Suppressor macrophage (primary cell): ENCODE measurements around the gene ZNF275.
"Not testable (repeated sequence)": the region's sequence is repeated elsewhere in the genome, so short reads cannot be mapped to it uniquely, and the experiment has no call there.

Experiments
- DNase-seq, 4 experiments: peaks; one replicate each; pipeline ENCODE4 v3.0.0-alpha.2; 2020 to 2022
- total RNA-seq, 17 experiments: gene quantifications; one replicate each; lab custom pipeline; 2026; ENCODE audit warnings: mixed read lengths in 6 of 17, inconsistent platforms in 3 of 17; lab: John Stamatoyannopoulos, UW

ZNF275 gene
- total RNA-seq: 2.1 to 17.6 (median 6.7) reads per million in 17 experiments

- DNase-seq: peak; percentile 83 to 94 (median 88)
Observed at GRCh38 chrX:153333821-153334653, at the start of gene ZNF275. TSS of gene ZNF275 (plus strand) at chrX:153334153. CDS start at chrX:153336680, 2,527 bp downstream.

GRCh38 chrX:153285678-153286077 is 48.3 kb upstream of the ZNF275 start:
- DNase-seq: not testable (repeated sequence)

DNA sequence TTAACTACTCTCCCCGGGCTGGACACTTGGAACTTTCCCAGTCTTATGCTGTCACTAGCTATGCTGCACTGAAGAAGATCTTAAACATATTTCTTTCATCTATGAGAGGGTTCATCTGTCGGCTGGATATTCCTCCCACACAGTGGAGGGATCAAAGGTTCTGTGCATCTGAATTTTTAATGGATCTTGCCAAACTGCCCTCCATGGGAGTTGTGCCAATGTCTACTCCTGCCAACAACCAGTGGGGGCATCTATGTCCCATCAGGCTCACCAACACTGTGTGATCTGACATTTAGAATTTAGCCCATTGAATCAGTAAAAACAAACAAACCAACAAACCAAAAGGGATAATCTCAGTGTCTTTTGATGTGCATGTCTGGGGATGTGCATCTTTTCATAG is 45.1 kb upstream of the ZNF275 start:
- DNase-seq: not testable (repeated sequence)

DNA sequence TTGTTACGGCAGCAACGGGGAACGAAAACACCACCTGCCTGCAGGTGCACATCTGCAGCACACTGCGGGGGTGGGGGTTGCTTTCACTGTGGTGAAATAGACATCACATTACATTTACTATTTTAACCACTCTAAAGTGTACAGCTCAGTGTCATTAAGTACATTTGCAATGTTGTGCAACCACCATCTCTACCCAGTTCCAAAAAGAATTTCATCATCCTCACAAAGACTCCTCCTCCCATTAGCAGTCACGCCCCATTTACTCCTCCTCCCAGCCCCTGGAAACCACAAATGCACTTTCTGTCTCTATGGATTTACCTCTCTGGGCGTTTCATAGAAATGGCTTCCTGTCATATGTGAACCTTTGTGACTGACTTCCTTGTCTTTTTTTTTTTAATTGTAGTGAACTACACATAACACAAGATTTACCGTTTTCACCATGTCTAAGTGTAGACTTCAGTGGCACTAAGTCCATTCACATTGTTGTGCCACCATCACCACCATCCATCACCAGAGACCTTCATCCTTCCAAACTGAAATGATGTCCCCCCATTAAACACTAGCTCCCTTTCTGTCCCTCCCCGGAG is 40.4 kb upstream of the ZNF275 start:
- not testable (repeated sequence) for DNase-seq

GRCh38 chrX:153297376-153297775 is 36.6 kb upstream of the ZNF275 start:
- no peak for DNase-seq

DNA sequence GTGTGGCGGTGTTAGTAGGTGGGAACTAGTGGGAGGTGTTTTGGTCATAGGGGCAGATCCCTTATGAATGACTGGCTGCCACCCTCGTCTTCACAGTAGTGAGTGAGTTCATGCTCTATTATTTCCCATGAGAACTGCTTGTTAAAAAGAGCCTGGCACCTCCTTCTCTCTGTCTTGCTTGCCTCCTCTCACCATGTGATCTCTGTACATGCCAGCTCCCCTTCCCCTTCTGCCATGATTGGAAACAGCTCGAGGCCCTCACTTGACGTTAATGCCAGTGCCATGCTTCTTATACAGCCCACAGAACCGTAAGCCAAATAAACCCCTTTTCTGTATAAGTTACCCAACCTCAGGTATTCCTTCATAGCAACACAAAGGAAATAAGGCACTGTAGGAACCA is 34.1 kb upstream of the ZNF275 start:
- no peak for DNase-seq

DNA sequence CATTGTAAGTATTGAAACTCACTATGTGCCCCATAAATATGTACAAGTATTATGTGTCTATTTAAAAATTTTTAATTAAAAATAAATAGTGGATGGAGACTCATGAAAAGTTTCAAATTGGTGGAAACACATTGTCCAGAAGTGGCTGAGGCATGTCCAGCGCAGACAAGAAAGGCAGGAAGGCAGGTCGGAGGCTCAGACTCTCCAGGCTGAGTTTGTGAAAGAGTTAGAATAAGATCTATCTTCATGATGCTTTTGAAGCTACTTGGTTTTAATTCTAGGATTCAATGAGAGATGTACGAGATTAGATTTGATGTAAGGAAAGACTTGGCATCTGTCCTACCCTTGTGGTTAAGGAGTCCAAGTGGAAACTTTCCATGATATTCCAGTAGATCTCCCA is 32.2 kb upstream of the ZNF275 start:
- DNase-seq: no peak

GRCh38 chrX:153302796-153303195 is 31.2 kb upstream of the ZNF275 start:
- DNase-seq: no peak

GRCh38 chrX:153303276-153304262 is 30.4 kb upstream of the ZNF275 start:
- no peak for DNase-seq

DNA sequence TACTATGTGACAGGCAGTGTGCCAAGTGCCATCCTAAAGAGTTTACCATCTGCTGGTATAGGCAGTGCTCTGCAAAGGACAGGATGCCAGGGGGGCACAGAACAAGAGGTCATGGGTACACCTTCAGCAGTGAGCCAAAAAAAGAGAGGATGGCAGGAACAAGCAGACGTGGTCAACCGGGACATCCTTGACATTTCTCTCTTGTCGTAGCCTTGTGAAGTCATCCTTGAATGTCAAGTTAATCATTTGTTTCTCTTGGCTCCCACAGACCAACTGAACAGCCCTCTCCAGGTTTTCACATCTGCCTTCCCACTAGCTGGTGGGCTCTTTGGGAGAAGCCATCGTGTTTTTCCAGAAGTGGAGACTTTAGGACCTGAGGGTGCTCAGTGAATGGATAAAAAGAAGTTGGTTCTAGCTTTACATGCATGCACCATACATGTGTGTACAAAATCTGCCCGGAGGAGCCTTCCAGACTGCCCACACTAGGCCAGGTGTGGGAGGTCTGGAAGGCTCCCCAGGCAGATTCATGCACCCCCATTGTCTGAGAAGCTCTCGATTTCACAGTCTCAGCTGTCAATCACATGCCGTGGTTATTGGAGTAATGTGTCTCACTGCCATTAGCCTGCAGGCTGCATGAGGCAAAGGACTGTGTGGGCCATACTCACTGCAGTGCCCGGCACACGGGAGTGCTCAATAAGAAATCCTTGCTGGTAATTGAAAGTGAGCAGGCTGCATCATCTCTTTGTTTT is 28.8 kb upstream of the ZNF275 start:
- peak in 1 of 4 experiments; percentile 3 for DNase-seq

- DNase-seq: peak; percentile 45 to 74 (median 66)
Observed at GRCh38 chrX:153305972-153306371, 28.0 kb upstream of the ZNF275 start.

- DNase-seq: no peak
Observed at GRCh38 chrX:153306527-153307115, 27.3 kb upstream of the ZNF275 start.

GRCh38 chrX:153307276-153308178 is 26.4 kb upstream of the ZNF275 start:
- peak; percentile 23 to 62 (median 52) for DNase-seq

GRCh38 chrX:153310901-153311300 is 23.1 kb upstream of the ZNF275 start:
- no peak for DNase-seq

DNA sequence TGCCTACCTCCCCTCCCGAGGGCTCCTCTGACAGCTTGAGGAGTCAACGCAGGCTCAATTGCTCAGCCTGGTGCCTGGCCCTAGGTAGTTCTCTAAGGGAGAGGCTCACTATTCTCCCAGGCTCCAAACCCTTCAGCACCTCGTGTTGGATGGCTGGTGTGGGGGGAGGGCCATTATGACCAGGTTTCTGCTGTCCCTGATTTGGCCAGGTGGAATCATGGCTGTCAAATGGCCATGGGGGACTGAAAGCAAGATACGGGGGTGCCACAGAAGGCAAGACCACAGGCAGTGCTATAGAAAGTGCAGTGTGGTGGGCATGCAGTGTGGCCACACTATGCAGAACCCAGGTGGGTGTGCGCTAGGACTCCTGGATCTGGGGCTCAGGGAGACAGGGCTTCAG is 21.9 kb upstream of the ZNF275 start:
- DNase-seq: no peak

GRCh38 chrX:153312842-153313241 is 21.1 kb upstream of the ZNF275 start:
- DNase-seq: no peak

DNA sequence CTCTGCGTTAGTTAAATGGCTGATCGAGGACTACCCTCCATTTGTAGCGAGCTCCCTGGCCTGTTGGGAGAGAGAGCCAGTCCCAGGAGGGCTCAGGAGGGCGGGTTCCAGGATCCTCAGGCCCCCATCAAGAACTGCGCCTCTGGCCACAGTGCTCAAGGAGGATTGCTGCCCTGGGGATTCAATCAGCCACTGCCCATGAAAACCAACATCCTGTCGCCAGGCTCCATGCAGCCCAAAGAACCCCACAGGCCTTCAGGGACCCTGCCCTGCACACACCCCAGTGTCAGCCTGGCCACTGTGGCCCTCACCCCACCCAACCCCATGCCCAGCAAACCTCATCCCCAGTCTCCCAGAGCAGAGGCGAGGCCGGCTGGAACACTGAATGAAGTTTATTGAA is 16.6 kb upstream of the ZNF275 start:
- no peak for DNase-seq

DNA sequence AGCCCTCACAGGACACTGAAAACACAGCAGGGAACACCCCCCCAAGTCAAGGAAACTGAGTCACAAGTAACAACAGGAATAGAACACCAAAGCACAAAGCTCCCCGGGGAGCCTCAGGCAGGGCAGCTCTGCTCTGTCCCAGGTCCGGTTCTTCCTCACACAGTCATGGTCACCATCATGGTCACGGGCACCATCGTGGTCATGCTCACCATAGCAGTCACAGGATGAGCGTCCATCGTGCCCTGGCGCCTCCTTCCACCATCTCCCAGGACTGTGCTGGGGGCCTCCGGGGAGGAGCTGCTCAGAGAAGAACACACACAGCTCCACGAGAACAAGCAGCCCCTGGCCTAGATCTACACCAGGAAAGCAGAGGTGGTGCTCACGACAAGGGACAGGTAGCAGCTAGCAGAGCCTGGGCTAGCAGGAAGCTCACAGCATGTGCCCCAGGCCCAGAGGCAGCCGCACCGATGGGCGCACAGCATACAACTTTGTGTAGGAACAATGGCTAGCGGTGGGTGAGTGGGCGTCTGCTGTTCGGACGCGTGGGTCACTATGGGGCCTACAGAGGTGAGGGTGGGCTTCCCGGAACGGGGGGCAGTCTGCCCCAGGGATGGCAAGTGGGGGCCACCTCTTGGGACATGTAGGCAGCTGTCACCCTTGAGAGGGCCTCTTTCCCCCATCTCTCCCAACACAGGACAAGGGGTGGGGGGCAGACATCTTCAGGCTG is 15.8 kb upstream of the ZNF275 start:
- no peak for DNase-seq

DNA sequence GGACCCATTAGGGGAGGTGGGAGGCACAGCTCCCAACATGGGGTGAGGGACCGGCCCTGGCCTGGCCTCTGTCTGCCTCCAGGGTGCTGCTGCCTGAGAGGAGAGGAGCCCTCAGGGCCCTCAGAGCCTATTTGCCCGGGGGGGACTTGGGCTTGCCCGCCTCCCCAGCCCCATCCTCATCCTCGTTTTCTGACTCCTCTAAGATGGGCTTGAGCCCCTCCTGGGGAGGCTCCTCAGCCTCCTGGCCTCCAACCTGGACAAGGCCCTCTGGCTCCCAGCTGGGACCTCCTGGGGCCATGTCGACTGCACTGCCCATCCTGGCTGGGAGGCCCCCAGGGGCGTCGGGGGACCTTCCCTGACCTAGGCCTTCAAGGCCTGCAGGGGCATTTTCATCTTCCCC is 15.1 kb upstream of the ZNF275 start:
- no peak for DNase-seq
